Measurements from ENCODE around the gene EPS8L1. TPM values are rescaled to one million over a fixed set of nuclear protein-coding genes. Genes with fewer than 3 reads are reported as not detected.

The EPS8L1 gene
- total and polyA plus RNA-seq, 7 donors = 0.28 to 77.8 (median 37.1) TPM; not detected in 3

DNA sequence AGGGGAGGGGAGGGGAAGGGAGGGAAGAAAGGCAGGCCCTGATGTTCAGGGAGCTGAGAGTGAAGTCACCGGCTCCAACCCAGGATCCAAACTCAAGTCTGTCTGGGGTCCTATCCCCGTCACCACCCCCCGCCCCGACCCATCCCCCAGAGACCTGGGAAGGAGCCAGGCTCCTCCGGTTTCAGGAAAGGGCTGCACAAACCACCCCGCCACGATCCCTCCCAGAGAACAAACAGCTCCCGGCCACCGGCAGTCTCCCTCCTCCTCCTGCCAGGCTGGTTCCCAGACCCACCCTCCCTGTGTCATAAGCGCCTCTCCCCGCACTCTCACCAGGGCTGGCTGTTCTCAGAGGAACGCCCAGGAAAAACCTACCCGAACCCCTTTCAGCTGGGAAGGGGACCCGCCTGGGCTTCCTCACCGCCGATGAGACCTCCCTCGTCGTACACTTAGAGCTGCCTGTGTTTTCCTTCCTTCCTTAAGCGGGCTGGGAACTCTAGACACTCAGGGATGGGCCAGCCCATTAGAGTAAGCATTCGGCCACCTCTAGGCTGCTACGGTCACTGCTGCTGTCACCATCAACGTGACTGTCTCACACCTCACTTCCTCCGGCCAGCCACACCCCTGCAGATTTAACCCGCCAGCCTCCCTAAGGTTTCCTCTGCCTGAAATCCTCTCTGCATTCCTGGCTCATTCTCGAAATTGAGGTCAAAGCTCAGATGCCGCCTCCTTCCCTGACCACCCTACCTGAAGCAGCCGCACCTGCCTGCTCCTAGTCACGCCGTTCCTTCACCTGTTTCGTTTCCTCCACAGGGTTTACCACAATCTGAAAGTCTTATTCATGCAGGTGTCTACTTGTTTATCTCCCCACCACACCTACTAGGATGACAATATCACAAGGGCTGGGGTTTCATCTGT lies 6.5 kb upstream of the EPS8L1 start:
- Histone ChIP-seq H3K36me3 (no peaks in the 10 kb centered on the region), H3K27me3 (peaks cover 29 to 64% (median 40%) of the 10 kb centered on the region in 3 donors), H3K4me3 (no peak overlapping the region), H3K4me1 (peaks cover 0 to 7% (median 3%) of the 10 kb centered on the region in 4 donors), H3K9me3 (no peaks in the 10 kb centered on the region), H3K27ac (peak overlapping the region in 1 of 4 donors; percentile 39)
- DNase-seq = no peak
- WGBS, 2 donors = 1 to 5% methylated on average over 30 of the region's 30 CpGs
- intact Hi-C loops (cut with DNase I) = loop anchor here (10.0 kb wide), 1 partner anchor 606 kb away; the partner anchor contains the start of gene EPN1
- TF ChIP-seq POLR2AphosphoS5 (IDR thresholded peaks at IDR 0.05) = no peak
- no peak for TF ChIP-seq EP300 (IDR thresholded peaks at IDR 0.05)
- TF ChIP-seq POLR2A (IDR thresholded peaks at IDR 0.05) = no peak
- TF ChIP-seq, protein P1, sequence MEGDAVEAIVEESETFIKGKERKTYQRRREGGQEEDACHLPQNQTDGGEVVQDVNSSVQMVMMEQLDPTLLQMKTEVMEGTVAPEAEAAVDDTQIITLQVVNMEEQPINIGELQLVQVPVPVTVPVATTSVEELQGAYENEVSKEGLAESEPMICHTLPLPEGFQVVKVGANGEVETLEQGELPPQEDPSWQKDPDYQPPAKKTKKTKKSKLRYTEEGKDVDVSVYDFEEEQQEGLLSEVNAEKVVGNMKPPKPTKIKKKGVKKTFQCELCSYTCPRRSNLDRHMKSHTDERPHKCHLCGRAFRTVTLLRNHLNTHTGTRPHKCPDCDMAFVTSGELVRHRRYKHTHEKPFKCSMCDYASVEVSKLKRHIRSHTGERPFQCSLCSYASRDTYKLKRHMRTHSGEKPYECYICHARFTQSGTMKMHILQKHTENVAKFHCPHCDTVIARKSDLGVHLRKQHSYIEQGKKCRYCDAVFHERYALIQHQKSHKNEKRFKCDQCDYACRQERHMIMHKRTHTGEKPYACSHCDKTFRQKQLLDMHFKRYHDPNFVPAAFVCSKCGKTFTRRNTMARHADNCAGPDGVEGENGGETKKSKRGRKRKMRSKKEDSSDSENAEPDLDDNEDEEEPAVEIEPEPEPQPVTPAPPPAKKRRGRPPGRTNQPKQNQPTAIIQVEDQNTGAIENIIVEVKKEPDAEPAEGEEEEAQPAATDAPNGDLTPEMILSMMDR (IDR thresholded peaks at IDR 0.05) = no peak

DNA sequence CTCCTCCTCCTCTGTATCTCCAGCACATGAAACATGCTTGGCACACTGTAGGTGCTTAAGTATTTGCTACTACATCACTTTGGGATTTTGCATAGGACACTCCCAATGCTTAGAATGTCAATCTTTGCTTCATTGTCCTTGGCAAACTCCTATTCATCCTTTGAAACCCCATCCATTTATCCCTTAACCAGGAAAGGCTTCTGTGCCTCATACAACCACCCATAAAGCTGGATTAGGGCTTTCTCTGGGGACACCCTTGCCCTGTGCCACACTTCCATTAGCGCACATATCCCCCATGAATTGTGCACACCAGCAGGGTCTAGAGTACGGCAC lies 5.8 kb upstream of the EPS8L1 start:
- no peaks in the 10 kb centered on the region for H3K9me3 ChIP-seq
- no peak overlapping the region for H3K4me3 ChIP-seq
- no peak for DNase-seq
- no peaks in the 10 kb centered on the region for H3K36me3 ChIP-seq
- 86 to 97% methylated on average over 2 of the region's 2 CpGs for WGBS, 2 donors
- TF ChIP-seq POLR2A (IDR thresholded peaks at IDR 0.05) = no peak
- no peak for TF ChIP-seq POLR2AphosphoS5 (IDR thresholded peaks at IDR 0.05)
- no peak for TF ChIP-seq EP300 (IDR thresholded peaks at IDR 0.05)
- TF ChIP-seq, protein P1 (IDR thresholded peaks at IDR 0.05) = no peak
- peaks cover 29 to 68% (median 40%) of the 10 kb centered on the region in 3 donors for H3K27me3 ChIP-seq
- intact Hi-C loops (cut with DNase I) = loop anchor here (10.0 kb wide), 1 partner anchor 605 kb away; the partner anchor contains the start of gene EPN1
- H3K27ac ChIP-seq = no peak overlapping the region
- H3K4me1 ChIP-seq = peaks cover 0 to 7% (median 3%) of the 10 kb centered on the region in 4 donors

DNA sequence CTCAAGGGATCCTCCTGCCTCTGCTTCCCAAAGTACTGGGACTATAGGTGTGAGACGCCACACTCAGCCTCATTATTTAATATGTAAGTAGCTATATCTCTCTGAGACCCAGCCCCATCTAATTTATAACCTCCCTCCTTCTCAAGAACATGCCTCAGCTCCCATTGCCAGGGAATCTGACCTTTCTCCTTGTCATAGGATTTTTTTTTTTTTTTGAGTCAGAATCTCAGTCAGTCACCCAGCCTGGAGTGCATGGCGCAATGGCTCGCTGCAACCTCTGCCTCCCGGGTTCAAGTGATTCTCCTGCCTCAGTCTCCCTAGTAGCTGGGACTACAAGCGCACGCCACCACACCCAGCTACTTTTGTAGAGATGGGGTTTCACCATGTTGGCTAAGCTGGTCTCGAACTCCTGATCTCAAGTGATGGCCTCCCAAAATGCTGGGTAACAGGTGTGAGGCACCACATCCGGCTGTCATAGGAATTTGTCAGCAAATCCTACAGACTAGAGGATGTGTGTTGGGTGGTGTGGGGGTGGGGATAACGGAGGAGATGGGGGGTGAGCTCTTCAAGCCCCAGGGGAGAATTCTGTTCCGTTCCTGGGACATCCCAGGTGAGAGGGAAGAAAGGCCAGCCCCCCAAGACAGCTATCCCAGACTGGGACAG lies 5.1 kb upstream of the EPS8L1 start:
- Histone ChIP-seq H3K9me3 (no peaks in the 10 kb centered on the region), H3K27me3 (peaks cover 29 to 75% (median 45%) of the 10 kb centered on the region in 3 donors), H3K4me3 (no peak overlapping the region), H3K4me1 (peaks cover 0 to 7% (median 3%) of the 10 kb centered on the region in 4 donors), H3K27ac (no peak overlapping the region), H3K36me3 (no peaks in the 10 kb centered on the region)
- no peak for DNase-seq
- TF ChIP-seq, protein P1 (IDR thresholded peaks at IDR 0.05) = no peak
- TF ChIP-seq POLR2AphosphoS5 (IDR thresholded peaks at IDR 0.05) (no peak), POLR2A (IDR thresholded peaks at IDR 0.05) (no peak), EP300 (IDR thresholded peaks at IDR 0.05) (no peak)
- intact Hi-C loops (cut with DNase I) = no loop called here
- 44 to 78% methylated on average over 10 of the region's 10 CpGs for WGBS, 2 donors

DNA sequence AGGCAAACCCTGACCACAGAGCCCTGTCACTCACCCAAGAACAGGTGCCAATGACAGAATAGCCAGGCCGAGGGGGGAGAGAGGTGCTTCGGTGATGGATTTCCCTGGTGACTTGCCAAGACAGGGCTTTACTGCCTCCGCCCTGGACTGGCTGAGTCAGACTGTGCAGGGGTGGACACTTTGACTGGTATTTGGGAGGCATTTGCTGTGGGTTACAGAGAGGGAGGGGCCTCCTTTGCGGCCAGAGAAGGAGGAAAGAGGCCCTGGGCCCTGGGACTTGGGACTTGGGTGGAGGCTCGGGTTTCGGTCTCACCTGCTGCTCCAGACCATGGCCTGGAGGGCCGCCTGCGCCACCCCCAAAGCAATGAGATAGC lies 4.6 kb upstream of the EPS8L1 start:
- Histone ChIP-seq H3K36me3 (no peaks in the 10 kb centered on the region), H3K27me3 (peaks cover 29 to 78% (median 47%) of the 10 kb centered on the region in 3 donors), H3K27ac (no peak overlapping the region), H3K4me3 (no peak overlapping the region), H3K9me3 (no peaks in the 10 kb centered on the region), H3K4me1 (peaks cover 0 to 7% (median 3%) of the 10 kb centered on the region in 4 donors)
- no peak for DNase-seq
- intact Hi-C loops (cut with DNase I) = no loop called here
- TF ChIP-seq POLR2AphosphoS5 (IDR thresholded peaks at IDR 0.05) (no peak), POLR2A (IDR thresholded peaks at IDR 0.05) (no peak), EP300 (IDR thresholded peaks at IDR 0.05) (no peak)
- TF ChIP-seq, protein P1 (IDR thresholded peaks at IDR 0.05) = no peak
- WGBS, 2 donors = 10 to 47% methylated on average over 8 of the region's 8 CpGs
